ENCODE results near the gene PRKCE.

The PRKCE gene

DNA sequence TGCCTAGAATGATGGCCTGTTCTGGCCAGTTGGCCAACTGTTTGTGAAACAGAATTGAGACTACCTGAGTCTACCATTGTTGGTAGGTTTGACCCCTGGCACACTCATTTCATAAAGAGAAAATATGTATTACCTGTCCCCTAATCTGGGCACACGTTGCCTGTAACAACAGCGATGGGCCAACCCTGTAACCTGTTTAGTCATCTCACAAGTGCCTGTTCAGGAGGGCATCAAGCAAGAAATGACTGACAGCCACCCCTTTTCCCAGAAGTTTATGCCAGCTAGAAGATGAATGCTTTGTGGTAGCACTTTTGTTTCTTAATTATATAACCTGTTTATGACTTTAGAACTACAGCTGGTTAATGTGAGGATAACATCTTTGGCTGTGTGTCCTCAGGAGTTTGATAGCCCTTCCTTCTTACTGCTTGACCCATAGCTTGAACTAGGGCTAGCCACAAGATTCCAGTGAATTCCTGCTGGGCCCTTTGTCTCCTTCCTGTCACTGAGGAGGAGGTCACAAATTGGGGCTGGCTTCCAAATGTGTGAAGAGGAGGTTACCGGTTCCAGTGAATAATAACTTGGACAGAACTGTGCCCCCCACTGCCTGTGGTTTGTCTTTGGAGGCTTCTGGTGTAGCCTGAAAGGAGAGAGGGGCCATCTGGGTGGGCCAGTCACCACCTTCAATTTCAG, 371.8 kb downstream of the PRKCE start:
- no peak overlapping the region for H3K4me3 ChIP-seq (ENCODE audit: low read depth, low read length)
- TF ChIP-seq, protein P1, sequence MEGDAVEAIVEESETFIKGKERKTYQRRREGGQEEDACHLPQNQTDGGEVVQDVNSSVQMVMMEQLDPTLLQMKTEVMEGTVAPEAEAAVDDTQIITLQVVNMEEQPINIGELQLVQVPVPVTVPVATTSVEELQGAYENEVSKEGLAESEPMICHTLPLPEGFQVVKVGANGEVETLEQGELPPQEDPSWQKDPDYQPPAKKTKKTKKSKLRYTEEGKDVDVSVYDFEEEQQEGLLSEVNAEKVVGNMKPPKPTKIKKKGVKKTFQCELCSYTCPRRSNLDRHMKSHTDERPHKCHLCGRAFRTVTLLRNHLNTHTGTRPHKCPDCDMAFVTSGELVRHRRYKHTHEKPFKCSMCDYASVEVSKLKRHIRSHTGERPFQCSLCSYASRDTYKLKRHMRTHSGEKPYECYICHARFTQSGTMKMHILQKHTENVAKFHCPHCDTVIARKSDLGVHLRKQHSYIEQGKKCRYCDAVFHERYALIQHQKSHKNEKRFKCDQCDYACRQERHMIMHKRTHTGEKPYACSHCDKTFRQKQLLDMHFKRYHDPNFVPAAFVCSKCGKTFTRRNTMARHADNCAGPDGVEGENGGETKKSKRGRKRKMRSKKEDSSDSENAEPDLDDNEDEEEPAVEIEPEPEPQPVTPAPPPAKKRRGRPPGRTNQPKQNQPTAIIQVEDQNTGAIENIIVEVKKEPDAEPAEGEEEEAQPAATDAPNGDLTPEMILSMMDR (IDR thresholded peaks at IDR 0.05; ENCODE audit: low read depth, low read length, missing control alignments), result no peak
- DNase-seq (ENCODE audit: low read depth), result no peak

DNA sequence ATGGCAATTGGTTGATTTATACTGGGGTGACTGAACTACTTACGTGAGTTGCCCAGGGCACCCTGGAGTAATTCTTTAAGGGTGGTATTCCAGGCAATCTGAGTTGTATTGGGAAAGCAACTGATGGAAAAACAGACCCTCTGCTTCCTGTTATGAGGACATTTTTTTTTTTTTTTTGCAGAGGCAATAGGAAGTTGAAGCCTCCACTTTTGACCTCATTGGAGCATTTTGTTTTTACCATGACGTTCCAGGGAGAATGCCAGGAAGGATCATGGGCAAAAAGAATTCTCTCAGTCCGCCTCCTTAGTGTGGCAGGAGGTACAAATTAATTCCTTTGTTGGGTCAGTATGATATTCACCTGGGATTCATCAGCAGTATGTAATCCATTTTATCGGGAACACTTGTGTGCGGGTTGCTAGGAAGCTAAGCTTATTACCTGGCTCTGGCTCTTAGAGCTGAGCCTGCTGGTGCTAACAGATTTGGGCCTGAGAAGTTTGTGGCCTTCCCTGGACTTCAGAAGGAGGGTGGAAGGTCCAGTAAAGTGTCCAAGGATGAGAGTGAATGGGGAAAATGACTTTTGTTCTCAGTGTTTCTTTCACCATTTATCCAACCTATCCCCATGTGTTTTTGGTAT, 372.8 kb downstream of the PRKCE start:
- TF ChIP-seq, protein P1 (IDR thresholded peaks at IDR 0.05; ENCODE audit: low read depth, low read length, missing control alignments), result no peak
- DNase-seq (ENCODE audit: low read depth), result no peak

DNA sequence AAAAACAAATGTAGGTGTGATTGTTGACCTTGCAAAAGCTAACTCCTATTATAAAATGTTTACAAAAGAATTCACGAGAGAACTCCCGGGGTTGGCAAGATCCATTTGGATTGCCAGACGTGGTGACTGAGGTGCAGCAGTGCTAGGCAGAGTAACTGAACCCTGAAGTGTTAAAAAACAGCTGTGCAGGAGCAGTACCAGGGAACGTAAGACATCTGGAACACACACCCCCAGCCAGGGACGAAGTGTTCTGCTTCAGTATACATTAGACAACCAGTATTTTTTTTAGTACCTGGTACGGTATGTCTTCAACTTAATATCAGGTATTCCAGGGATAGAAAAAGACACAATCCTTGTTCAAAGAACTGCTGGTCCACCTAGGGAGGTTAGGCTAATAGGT, 373.6 kb downstream of the PRKCE start:
- TF ChIP-seq, protein P1 (IDR thresholded peaks at IDR 0.05; ENCODE audit: low read depth, low read length, missing control alignments), result no peak
- H3K4me3 ChIP-seq (ENCODE audit: low read depth, low read length), result no peak overlapping the region
- DNase-seq (ENCODE audit: low read depth), result no peak

More for the DNA sequence above, 372.8 kb downstream of the PRKCE start:
- no peak overlapping the region for H3K4me3 ChIP-seq (ENCODE audit: low read depth, low read length)

DNA sequence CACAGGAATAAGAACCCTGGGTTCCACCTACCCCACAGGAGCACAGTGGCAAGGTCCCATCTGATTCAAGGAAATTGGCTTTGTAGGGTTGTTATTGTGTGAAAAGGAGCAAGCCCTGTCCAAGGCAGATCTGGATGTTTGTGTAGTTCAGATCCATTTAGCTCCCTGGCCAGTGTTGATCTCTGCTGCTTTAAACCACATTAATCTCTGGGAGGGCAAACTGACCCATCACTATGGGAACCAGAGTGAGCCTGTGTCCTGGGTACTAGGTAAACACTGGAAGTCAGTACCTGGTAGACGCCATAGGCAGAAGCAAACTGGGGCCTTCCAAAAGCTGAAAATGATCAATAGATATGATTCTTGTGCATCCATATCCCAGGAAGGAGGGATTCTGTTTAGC, 374.2 kb downstream of the PRKCE start:
- H3K4me3 ChIP-seq (ENCODE audit: low read depth, low read length), result no peak overlapping the region
- TF ChIP-seq, protein P1 (IDR thresholded peaks at IDR 0.05; ENCODE audit: low read depth, low read length, missing control alignments), result no peak
- DNase-seq (ENCODE audit: low read depth), result no peak

DNA sequence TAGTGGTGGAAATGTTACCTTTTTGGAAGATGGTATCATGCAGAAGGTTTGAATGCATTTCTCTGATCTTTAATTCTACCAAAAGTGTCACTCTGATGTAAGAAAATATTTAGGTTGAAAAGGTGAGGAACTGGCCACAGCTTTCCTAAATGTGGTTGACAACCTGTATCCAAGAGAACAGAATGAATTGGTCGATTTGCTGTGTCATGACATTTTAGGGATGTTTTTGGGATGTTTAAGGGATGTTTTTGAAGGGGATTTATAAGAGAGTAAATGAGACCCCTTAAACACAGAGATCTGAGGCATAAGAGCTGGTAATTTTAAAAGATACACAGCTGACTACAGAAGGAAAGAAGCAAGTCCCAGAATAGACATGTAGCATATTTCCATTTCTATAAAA, 375.0 kb downstream of the PRKCE start:
- TF ChIP-seq, protein P1 (IDR thresholded peaks at IDR 0.05; ENCODE audit: low read depth, low read length, missing control alignments), result no peak
- H3K4me3 ChIP-seq (ENCODE audit: low read depth, low read length), result no peak overlapping the region
- no peak for DNase-seq (ENCODE audit: low read depth)

DNA sequence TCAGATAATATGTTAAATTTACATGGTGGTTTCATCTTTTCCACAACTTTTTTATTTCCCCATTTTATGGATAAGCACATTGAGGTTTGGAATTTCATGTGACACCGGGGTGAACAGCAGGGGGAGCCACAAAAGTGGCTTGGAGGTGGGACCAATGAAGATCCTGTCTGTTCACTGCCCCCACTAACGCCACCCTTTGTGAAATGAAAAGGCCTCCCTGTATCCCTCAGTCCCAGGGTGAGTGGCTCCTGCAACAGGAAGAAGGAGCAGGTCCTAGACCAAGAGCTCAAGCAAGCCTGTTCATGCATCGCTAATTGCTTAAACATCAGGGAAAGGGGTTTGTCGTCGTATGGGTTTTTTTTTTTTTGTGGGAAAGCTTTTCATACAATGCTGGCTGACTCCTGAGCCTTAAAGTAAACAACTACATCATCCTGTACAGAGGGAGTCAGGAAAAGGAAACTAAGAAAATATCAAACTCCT, 377.9 kb downstream of the PRKCE start:
- no peak for DNase-seq (ENCODE audit: low read depth)

More for the DNA sequence above, 377.9 kb downstream of the PRKCE start:
- TF ChIP-seq, protein P1 (IDR thresholded peaks at IDR 0.05; ENCODE audit: low read depth, low read length, missing control alignments), result peak; percentile 20
- H3K4me3 ChIP-seq (ENCODE audit: low read depth, low read length), result no peak overlapping the region
